Globus pallidus (tissue), 1 donor: ENCODE results near the gene KDM2A.

Experiments used
- DNase-seq: peaks from one replicate; pipeline ENCODE4 v3.0.0-alpha.2; 2015; ENCODE audit warnings: low spot score

Gene KDM2A

GRCh38 chr11:67301951-67302516 lies 183.0 kb downstream of the KDM2A start:
- no peak for DNase-seq

GRCh38 chr11:67302571-67303131 lies 183.6 kb downstream of the KDM2A start:
- no peak for DNase-seq

DNA sequence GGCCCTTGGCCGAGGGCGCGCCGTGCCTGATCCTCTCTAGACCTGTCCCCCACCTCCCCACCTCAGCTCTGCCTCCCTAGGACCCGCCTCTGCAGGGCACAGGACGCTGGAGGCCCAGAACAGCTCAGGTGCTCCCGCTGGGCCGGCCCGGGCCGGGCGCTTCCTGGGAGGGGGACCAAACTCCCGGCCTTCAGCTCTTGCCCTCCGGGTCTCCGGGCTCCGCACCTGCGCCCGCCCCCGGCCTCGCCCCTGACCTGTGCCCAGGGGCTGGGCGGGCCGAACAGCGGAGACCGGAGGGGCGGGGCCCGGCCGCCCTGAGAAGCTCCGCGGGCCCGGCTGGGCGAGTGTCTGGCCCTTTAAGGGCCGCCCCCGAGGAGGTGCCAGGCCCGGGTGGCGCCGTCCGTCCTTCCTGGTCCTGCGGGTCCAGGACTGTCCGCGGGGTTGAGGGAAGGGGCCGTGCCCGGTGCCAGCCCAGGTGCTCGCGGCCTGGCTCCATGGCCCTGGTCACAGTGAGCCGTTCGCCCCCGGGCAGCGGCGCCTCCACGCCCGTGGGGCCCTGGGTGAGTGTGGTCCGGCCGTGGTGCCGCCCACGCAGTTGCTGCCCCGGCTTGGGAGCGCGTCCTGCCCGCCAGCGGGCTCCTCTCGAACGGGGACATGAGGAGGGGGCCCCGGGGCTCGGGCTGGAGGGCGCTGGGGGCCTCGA lies 184.2 kb downstream of the KDM2A start, which contains the start of gene SSH3:
SSH3 (plus strand) TSS at position 399 of the 703 bp plus-strand sequence; CDS start at position 495, 96 bp downstream.
- peak; percentile 76 for DNase-seq

DNA sequence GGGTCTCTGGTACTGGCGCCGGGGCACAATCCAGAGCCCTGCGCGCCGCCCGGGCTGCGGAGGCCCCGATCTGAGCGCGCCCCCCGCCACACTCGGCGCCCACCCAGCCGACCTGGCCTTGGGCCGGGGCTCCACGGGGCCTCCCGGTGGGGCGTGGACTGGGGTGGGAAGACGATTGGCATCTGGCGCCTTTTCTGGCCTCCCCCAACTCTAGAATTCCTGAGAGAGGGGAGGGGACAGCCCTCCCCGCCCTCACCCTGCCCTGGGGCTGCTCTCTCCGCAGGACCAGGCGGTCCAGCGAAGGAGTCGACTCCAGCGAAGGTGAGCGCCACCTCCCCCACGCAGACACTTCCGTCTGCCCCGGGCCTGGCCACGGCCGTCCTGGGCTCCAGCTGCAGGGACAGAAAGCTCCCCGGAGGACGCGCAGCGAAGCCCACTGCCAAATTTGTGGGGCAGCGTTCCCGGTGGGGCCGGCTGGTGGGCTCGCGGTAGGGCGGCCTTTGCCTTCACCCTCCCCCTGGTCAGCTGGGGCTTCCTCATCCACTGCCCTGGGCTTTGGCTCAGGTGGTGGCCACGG lies 184.9 kb downstream of the KDM2A start:
- DNase-seq = no peak

GRCh38 chr11:67304511-67305113 lies 185.5 kb downstream of the KDM2A start:
- DNase-seq = no peak

DNA sequence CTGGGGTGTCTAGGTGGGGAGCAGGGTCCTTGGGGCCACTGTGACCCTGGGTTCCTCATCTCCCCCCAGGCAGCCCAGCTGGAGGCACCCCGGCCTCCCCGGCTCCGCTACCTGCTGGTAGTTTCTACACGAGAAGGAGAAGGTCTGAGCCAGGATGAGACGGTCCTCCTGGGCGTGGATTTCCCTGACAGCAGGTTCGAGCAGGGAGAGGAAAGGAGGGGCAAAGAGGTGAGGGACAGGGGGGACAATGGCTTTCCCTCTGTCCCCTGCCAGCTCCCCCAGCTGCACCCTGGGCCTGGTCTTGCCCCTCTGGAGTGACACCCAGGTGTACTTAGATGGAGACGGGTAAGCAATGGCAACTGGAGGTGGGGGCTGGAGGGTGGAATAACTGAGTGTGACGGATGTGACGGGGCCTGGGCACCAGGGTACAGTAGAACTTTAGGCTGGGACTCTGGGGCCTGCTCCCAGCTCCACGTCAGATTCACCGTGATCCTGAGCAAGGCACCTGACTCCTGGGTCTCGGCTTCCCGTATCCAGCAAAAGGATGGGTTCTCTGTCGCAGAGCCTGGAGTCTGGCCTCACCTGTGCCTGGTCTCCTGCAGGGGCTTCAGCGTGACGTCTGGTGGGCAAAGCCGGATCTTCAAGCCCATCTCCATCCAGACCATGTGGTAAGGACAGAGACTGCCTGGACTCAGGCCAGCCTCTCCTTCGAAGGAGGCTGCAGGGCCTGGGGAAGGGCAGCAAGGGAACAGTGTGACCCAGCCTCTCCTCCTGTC lies 187.9 kb downstream of the KDM2A start:
- DNase-seq = no peak

DNA sequence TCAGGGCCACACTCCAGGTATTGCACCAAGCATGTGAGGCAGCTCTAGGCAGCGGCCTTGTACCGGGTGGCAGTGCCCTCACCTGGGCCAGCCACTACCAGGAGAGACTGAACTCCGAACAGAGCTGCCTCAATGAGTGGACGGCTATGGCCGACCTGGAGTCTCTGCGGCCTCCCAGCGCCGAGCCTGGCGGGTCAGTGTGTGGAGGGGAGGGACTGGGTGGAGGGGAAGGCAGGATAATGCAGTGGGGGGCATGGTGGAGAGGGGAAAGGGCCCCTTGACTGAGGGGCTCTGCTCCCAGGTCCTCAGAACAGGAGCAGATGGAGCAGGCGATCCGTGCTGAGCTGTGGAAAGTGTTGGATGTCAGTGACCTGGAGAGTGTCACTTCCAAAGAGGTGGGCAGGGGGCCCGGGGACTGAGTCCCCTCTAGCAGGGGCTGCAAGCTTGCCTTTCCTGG lies 188.5 kb downstream of the KDM2A start:
- DNase-seq = no peak
